ENCODE measurements around the gene TMEM11.
"Not testable (repeated sequence)": the region's sequence is repeated elsewhere in the genome, so short reads cannot be mapped to it uniquely, and the experiment has no call there.

The TMEM11 gene

DNA sequence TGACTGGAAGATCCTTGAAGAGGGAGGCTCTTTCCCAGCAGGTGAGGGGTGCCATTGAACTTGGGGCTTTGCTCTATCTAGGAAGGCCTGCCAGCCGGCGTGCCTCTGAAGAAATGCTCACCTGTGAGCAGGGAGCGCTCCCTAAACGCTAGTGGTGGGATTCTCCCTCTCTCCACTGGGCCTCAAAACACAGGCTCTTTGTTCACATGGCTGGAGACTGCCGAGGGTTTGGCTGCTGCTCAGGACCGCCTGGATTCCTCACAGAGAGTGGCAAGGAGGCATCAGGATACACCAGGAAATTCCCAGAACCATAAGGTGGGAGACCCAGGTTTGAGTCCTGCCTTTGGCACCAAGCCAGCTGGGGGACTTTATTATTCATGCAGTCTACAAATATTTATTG lies 17.6 kb upstream of the TMEM11 start:
- no peaks in the 10 kb centered on the region for H3K4me1 ChIP-seq (ENCODE audit: control extremely low read depth in 1 of 4, control insufficient read depth in 4 of 4, insufficient read depth in 4 of 4, low read length in 3 of 4)
- H3K4me3 ChIP-seq (ENCODE audit: control insufficient read depth in 1 of 7, extremely low read depth in 1 of 7, insufficient read depth in 4 of 7, low read depth in 2 of 7, low read length in 6 of 7): no peak overlapping the region
- WGBS (ENCODE audit: insufficient coverage): 96% methylated on average over 6 of the region's 6 CpGs
- no peaks in the 10 kb centered on the region for H3K36me3 ChIP-seq (ENCODE audit: control insufficient read depth in 4 of 4, insufficient read depth in 4 of 4, low read length in 3 of 4)
- no peak overlapping the region for H3K27ac ChIP-seq (ENCODE audit: insufficient read depth in 1 of 2, low read depth in 1 of 2, low read length in 2 of 2, poor library complexity in 1 of 2, severe bottlenecking in 2 of 2)
- ChIA-PET CTCF (no interaction called here), POLR2A (no interaction called here)
- no peaks in the 10 kb centered on the region for H3K27me3 ChIP-seq (replicated peaks in 2 of 5; ENCODE audit: control insufficient read depth in 4 of 5, insufficient read depth in 5 of 5, low read length in 4 of 5)
- no peak for DNase-seq
- peaks cover 0 to 7% (median 0%) of the 10 kb centered on the region in 5 experiments for H3K9me3 ChIP-seq (ENCODE audit: control extremely low read depth in 1 of 5, control insufficient read depth in 4 of 5, insufficient read depth in 2 of 5, low read depth in 1 of 5, low read length in 4 of 5)

DNA sequence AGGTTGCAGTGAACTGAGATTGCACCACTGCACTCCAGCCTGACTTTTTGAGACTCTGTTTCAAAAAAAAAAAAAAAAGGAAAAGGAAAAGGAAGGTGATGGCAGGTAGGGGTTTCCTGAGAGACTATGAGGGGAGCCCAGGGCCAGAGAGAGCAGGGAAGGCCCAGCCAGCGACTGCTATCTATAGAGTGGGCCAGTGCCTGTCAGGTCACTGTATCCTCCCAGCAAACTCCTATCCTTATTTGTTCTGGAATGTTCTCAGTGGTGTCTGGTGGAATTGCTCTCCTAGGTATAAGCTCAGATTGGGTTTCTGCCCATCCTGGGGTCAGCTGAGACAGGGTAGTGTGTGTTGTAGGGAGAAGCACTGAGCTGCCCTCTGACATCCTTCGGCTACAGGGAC lies 14.9 kb upstream of the TMEM11 start:
- no peak for DNase-seq
- Histone ChIP-seq H3K4me3 (ENCODE audit: control insufficient read depth in 1 of 7, extremely low read depth in 1 of 7, insufficient read depth in 4 of 7, low read depth in 2 of 7, low read length in 6 of 7) (no peak overlapping the region), H3K4me1 (ENCODE audit: control extremely low read depth in 1 of 4, control insufficient read depth in 4 of 4, insufficient read depth in 4 of 4, low read length in 3 of 4) (no peaks in the 10 kb centered on the region), H3K36me3 (ENCODE audit: control insufficient read depth in 4 of 4, insufficient read depth in 4 of 4, low read length in 3 of 4) (no peaks in the 10 kb centered on the region), H3K27ac (ENCODE audit: insufficient read depth in 1 of 2, low read depth in 1 of 2, low read length in 2 of 2, poor library complexity in 1 of 2, severe bottlenecking in 2 of 2) (no peak overlapping the region), H3K27me3 (replicated peaks in 2 of 5; ENCODE audit: control insufficient read depth in 4 of 5, insufficient read depth in 5 of 5, low read length in 4 of 5) (no peaks in the 10 kb centered on the region), H3K9me3 (ENCODE audit: control extremely low read depth in 1 of 5, control insufficient read depth in 4 of 5, insufficient read depth in 2 of 5, low read depth in 1 of 5, low read length in 4 of 5) (peaks cover 0 to 7% (median 0%) of the 10 kb centered on the region in 5 experiments)
- CTCF ChIA-PET: interaction anchor here (0.8 to 1.0 kb wide), 2 partner anchors 8 to 147 kb away, joined by 3 read pairs; no protein-coding TSS in a partner anchor
- POLR2A ChIA-PET: interaction anchor here (0.7 kb wide), 1 partner anchor 20 kb away, joined by 4 read pairs; no protein-coding TSS in a partner anchor
- WGBS (ENCODE audit: insufficient coverage): no CpG with 5 or more reads among the region's 2 CpGs

DNA sequence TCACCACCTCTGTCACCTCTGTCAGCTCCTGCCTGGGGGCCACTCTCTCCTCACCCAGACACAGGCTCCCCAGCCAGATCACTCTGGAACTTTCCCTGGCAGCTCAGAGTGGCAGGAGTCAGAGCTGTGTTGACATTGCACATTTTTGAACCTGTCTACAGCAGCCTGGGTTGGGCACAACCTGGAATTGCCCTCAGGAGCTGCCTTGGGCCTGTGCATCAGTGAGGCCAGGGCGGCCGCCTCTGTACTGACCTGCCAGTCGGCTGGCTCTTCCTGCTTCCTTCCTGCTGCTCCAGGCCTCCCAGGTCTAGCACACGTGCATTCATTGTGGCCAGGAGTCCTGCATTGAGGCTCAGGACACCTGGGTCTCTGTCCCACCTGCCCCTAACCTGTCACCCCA lies 14.2 kb upstream of the TMEM11 start:
- H3K36me3 ChIP-seq (ENCODE audit: control insufficient read depth in 4 of 4, insufficient read depth in 4 of 4, low read length in 3 of 4): peaks cover 0 to under 1% (median 0%) of the 10 kb centered on the region in 4 experiments
- H3K4me3 ChIP-seq (ENCODE audit: control insufficient read depth in 1 of 7, extremely low read depth in 1 of 7, insufficient read depth in 4 of 7, low read depth in 2 of 7, low read length in 6 of 7): no peak overlapping the region
- H3K27me3 ChIP-seq (replicated peaks in 2 of 5; ENCODE audit: control insufficient read depth in 4 of 5, insufficient read depth in 5 of 5, low read length in 4 of 5): no peaks in the 10 kb centered on the region
- H3K9me3 ChIP-seq (ENCODE audit: control extremely low read depth in 1 of 5, control insufficient read depth in 4 of 5, insufficient read depth in 2 of 5, low read depth in 1 of 5, low read length in 4 of 5): peaks cover 0 to 4% (median 0%) of the 10 kb centered on the region in 5 experiments
- 72% methylated on average over 4 of the region's 4 CpGs for WGBS (ENCODE audit: insufficient coverage)
- DNase-seq: no peak
- CTCF ChIA-PET: interaction anchor here (0.8 kb wide), 1 partner anchor 9 kb away, joined by 3 read pairs; no protein-coding TSS in a partner anchor
- H3K4me1 ChIP-seq (ENCODE audit: control extremely low read depth in 1 of 4, control insufficient read depth in 4 of 4, insufficient read depth in 4 of 4, low read length in 3 of 4): no peaks in the 10 kb centered on the region
- no peak overlapping the region for H3K27ac ChIP-seq (ENCODE audit: insufficient read depth in 1 of 2, low read depth in 1 of 2, low read length in 2 of 2, poor library complexity in 1 of 2, severe bottlenecking in 2 of 2)
- POLR2A ChIA-PET: no interaction called here

DNA sequence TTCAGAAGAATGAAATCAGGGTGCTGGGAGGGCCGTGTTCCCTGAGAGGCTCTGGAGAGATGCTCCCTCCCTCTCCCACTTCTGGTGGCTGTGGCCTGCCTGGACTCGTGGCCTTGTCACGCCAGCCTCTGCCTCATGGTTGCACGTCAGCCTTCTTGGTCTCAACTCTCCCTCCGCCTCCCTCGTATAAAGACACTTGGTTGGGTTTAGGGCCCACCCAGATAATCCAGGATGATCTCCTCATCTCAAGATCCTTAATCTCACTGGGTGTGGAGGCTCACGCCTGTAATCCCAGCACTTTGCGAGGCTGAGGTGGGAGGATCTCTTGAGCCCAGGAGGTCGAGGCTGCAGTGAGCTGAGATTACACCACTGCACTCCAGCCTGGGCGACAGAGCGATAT lies 13.3 kb upstream of the TMEM11 start:
- H3K27me3 ChIP-seq (replicated peaks in 2 of 5; ENCODE audit: control insufficient read depth in 4 of 5, insufficient read depth in 5 of 5, low read length in 4 of 5); H3K9me3 ChIP-seq (ENCODE audit: control extremely low read depth in 1 of 5, control insufficient read depth in 4 of 5, insufficient read depth in 2 of 5, low read depth in 1 of 5, low read length in 4 of 5); H3K4me1 ChIP-seq (ENCODE audit: control extremely low read depth in 1 of 4, control insufficient read depth in 4 of 4, insufficient read depth in 4 of 4, low read length in 3 of 4); H3K4me3 ChIP-seq (ENCODE audit: control insufficient read depth in 1 of 7, extremely low read depth in 1 of 7, insufficient read depth in 4 of 7, low read depth in 2 of 7, low read length in 6 of 7); POLR2A ChIA-PET; H3K36me3 ChIP-seq (ENCODE audit: control insufficient read depth in 4 of 4, insufficient read depth in 4 of 4, low read length in 3 of 4); CTCF ChIA-PET; H3K27ac ChIP-seq (ENCODE audit: insufficient read depth in 1 of 2, low read depth in 1 of 2, low read length in 2 of 2, poor library complexity in 1 of 2, severe bottlenecking in 2 of 2); DNase-seq: not testable (repeated sequence)
- 95% methylated on average over 11 of the region's 11 CpGs for WGBS (ENCODE audit: insufficient coverage)

DNA sequence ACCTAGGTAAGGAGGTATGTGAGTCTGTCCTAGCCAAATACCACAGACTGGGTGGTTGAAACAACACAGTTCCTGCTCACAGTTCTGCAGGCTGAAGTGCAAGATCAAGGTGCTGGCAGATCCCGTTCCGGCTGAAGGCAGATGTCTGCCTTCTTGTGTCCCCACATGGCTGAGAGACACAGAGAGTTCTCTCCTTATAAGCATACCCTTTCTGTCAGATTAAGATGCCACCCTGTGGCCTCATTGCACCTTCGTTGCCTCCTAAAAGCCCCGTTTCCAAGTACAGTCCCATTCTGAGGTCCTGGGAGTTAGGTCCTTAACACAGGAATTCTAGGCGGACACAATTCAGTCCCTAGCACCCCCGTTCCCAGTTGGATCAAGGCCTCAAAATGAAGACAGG lies 9.1 kb upstream of the TMEM11 start:
- POLR2A ChIA-PET: no interaction called here
- peaks cover 0 to 8% (median 3%) of the 10 kb centered on the region in 5 experiments for H3K9me3 ChIP-seq (ENCODE audit: control extremely low read depth in 1 of 5, control insufficient read depth in 4 of 5, insufficient read depth in 2 of 5, low read depth in 1 of 5, low read length in 4 of 5)
- H3K4me3 ChIP-seq (ENCODE audit: control insufficient read depth in 1 of 7, extremely low read depth in 1 of 7, insufficient read depth in 4 of 7, low read depth in 2 of 7, low read length in 6 of 7): no peak overlapping the region
- H3K4me1 ChIP-seq (ENCODE audit: control extremely low read depth in 1 of 4, control insufficient read depth in 4 of 4, insufficient read depth in 4 of 4, low read length in 3 of 4): no peaks in the 10 kb centered on the region
- H3K27ac ChIP-seq (ENCODE audit: insufficient read depth in 1 of 2, low read depth in 1 of 2, low read length in 2 of 2, poor library complexity in 1 of 2, severe bottlenecking in 2 of 2): no peak overlapping the region
- H3K27me3 ChIP-seq (replicated peaks in 2 of 5; ENCODE audit: control insufficient read depth in 4 of 5, insufficient read depth in 5 of 5, low read length in 4 of 5): no peaks in the 10 kb centered on the region
- H3K36me3 ChIP-seq (ENCODE audit: control insufficient read depth in 4 of 4, insufficient read depth in 4 of 4, low read length in 3 of 4): peaks cover 2 to 28% (median 10%) of the 10 kb centered on the region in 4 experiments
- CTCF ChIA-PET: no interaction called here
- 95% methylated on average over 6 of the region's 6 CpGs for WGBS (ENCODE audit: insufficient coverage)
- no peak for DNase-seq

DNA sequence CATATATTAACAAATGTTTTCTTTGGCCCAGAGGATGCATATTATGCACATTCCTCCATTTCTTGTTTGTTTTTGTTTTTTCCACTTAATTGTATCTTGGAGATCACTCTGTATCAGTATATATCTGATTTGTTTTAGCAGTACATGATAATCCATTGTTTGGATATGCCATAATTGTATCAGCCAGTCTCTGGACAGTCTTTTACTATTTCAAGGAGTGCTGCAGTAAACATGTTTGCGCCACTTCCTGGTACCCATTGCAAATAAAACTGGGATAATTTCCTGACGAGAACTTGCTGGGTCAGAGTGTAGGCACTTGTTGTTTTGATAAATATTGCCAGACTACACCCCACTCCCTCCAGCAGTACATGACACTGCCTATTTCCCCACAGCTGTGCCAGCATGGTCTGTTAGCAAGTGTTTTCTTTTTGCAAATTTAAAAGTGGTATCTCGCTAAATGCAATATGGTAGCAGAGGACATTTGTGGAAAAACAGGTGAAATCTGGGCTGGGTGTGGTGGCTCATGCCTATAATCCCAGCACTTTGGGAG lies 4.9 kb upstream of the TMEM11 start:
- no peaks in the 10 kb centered on the region for H3K27me3 ChIP-seq (replicated peaks in 2 of 5; ENCODE audit: control insufficient read depth in 4 of 5, insufficient read depth in 5 of 5, low read length in 4 of 5)
- POLR2A ChIA-PET: no interaction called here
- no peak overlapping the region for H3K27ac ChIP-seq (ENCODE audit: insufficient read depth in 1 of 2, low read depth in 1 of 2, low read length in 2 of 2, poor library complexity in 1 of 2, severe bottlenecking in 2 of 2)
- CTCF ChIA-PET: no interaction called here
- peaks cover 2 to 33% (median 10%) of the 10 kb centered on the region in 4 experiments for H3K36me3 ChIP-seq (ENCODE audit: control insufficient read depth in 4 of 4, insufficient read depth in 4 of 4, low read length in 3 of 4)
- no peak for DNase-seq
- peaks cover 0 to 8% (median 3%) of the 10 kb centered on the region in 5 experiments for H3K9me3 ChIP-seq (ENCODE audit: control extremely low read depth in 1 of 5, control insufficient read depth in 4 of 5, insufficient read depth in 2 of 5, low read depth in 1 of 5, low read length in 4 of 5)
- peaks cover 3 to 16% (median 13%) of the 10 kb centered on the region in 4 experiments for H3K4me1 ChIP-seq (ENCODE audit: control extremely low read depth in 1 of 4, control insufficient read depth in 4 of 4, insufficient read depth in 4 of 4, low read length in 3 of 4)
- H3K4me3 ChIP-seq (ENCODE audit: control insufficient read depth in 1 of 7, extremely low read depth in 1 of 7, insufficient read depth in 4 of 7, low read depth in 2 of 7, low read length in 6 of 7): no peak overlapping the region
- 100% methylated on average over 3 of the region's 3 CpGs for WGBS (ENCODE audit: insufficient coverage)

DNA sequence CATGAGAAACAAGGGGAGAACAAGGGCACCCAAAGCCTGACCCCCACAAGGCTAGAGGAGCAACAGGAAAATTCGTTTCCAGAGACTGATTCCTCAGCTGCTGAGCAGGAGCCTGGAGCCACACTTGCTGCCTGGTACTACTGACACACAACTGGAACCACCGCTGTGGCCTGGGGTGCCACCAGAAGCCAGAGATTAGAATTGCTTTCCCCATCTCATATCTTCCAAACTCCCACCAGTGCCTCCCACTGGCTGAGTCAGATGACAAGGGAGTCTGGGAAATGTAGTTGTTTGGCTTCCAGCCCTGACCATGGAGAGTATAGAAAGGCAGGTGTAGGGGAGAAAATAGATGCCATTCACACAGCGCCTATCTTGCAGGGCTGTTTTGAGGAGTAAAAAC lies 4.1 kb upstream of the TMEM11 start:
- peaks cover 0 to 8% (median 3%) of the 10 kb centered on the region in 5 experiments for H3K9me3 ChIP-seq (ENCODE audit: control extremely low read depth in 1 of 5, control insufficient read depth in 4 of 5, insufficient read depth in 2 of 5, low read depth in 1 of 5, low read length in 4 of 5)
- H3K4me1 ChIP-seq (ENCODE audit: control extremely low read depth in 1 of 4, control insufficient read depth in 4 of 4, insufficient read depth in 4 of 4, low read length in 3 of 4): peaks cover 4 to 19% (median 14%) of the 10 kb centered on the region in 4 experiments
- no CpG with 5 or more reads among the region's 3 CpGs for WGBS (ENCODE audit: insufficient coverage)
- no peaks in the 10 kb centered on the region for H3K27me3 ChIP-seq (replicated peaks in 2 of 5; ENCODE audit: control insufficient read depth in 4 of 5, insufficient read depth in 5 of 5, low read length in 4 of 5)
- H3K27ac ChIP-seq (ENCODE audit: insufficient read depth in 1 of 2, low read depth in 1 of 2, low read length in 2 of 2, poor library complexity in 1 of 2, severe bottlenecking in 2 of 2): no peak overlapping the region
- ChIA-PET POLR2A (no interaction called here), CTCF (interaction anchor here (1.2 kb wide), 1 partner anchor 89 kb away, joined by 3 read pairs; no protein-coding TSS in a partner anchor)
- DNase-seq: peak; percentile 27 to 63 (median 53)
- peaks cover 2 to 32% (median 10%) of the 10 kb centered on the region in 4 experiments for H3K36me3 ChIP-seq (ENCODE audit: control insufficient read depth in 4 of 4, insufficient read depth in 4 of 4, low read length in 3 of 4)
- H3K4me3 ChIP-seq (ENCODE audit: control insufficient read depth in 1 of 7, extremely low read depth in 1 of 7, insufficient read depth in 4 of 7, low read depth in 2 of 7, low read length in 6 of 7): no peak overlapping the region
